Stimulated activated CD4-positive, alpha-beta T cell treated with anti-CD3 and anti-CD28 coated beads, Interleukin-2, amount 100 ng/mL, for 48 hours (primary cell): ENCODE results near the gene FBXL13.
"Not testable (repeated sequence)": the region's sequence is repeated elsewhere in the genome, so short reads cannot be mapped to it uniquely, and the experiment has no call there.

Source experiments
- DNase-seq, 2 donors: peaks; one replicate each; pipeline ENCODE4 v3.0.0-alpha.2; 2020

The FBXL13 gene

DNA sequence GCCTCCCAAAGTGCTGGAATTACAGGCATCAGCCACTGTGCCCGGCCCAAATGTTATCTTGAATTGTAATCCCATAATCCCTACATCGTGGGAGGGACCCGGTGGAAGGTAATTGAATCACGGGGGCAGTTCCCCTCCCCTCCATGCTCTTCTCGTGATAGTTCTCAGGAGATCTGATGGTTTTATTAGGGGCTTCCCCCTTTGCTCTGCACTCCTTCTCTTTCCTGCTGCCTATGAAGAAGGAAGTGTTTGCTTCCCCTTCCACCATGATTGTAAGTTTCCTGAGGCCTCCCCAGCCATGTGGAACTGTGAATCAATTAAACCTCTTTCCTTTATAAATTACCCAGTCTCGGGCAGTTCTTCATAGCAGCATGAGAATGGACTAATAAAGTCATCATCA lies 3.6 kb upstream of the FBXL13 start:
- DNase-seq: not testable (repeated sequence)

DNA sequence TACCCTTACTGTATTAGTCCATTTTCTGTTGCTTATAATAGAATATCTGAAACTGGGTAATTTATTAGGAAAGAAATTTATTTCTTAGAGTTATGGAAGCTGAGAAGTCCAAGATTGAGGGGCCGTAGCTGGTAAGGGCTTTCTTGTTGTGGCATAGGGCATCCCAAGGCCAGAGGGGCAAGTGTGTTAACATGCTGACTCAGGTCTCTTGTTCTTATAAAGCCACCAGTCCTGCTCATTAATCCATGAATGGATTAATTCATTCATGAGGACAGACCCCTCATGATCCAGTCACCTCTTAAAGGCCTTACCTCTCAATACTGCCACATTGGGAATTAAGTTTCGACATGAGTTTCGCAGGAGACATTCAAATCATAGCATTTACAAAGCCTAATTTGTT lies 2.7 kb upstream of the FBXL13 start:
- DNase-seq: no peak

DNA sequence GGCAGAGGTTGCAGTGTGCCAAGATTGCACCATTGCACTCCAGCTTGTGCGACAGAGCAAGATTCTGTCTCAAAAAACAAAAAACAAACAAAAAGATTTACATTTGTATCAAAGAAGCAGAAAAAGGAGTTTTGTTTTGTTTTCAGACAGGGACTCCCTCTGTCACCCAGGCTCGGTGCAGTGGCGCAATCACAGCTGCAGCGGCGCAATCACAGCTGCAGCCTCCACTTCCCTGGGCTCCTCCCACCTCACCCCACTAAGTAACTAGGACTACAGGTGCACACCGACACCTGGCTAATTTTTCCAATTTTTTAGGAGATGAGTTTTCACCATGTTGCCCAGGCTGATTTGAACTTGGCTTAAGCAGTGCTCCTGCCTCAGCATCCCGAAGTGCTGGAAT lies 2.2 kb upstream of the FBXL13 start:
- DNase-seq: no peak

DNA sequence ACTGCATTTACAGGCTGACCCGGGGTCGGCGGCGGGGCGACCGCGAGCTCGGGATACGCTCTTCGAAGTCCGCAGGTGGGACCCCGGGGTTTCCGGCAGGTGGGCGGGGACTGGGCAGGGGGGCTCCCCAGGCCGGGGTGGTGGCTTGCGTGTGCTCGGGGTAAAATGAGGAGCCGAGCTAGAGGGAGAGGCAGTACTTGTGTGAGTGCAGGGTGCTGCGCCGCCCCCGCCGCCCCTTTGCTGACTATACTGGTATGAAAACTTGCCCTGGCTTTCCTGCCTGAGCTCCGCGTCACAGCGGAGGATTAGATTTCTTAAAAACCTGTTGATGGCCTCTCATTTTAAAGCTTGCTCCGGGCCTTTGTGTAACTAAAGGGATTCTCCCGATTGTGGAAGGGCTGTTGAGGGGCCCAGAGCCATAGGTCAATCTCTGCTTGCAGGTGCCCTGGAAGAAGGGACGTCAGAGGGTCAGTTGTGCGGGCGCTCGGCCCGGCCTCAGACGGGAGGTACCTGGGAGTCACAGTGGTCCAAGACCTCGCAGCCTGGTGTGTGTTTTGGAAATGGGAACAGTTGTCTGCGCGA lies 832 bp upstream of the FBXL13 start:
- peak; percentile 53 to 63 for DNase-seq

DNA sequence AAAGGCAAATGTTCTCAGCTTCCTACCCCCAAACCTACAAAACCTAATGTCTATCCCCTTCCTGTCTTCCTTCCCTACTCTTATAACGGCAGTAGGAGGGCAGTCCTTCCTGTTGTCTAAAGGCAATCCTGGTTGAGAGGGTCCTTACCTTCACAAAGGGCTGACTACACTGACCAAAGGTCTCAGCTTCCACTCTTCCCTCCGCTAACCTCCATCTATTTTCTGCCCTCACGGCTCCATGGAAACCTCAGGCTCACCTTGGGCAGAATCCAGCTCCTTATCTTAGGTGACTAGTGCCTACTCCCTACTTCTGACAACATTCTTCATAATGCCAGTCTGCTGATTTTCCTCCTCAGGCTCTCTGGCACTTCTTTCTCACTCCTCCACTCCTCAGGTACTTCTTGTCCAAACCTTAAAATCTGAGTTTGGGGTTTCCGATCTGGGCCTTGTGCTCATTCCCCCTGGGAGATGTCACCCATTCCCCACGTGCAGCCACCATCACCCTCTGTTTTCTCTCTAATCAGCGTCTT lies 542 bp downstream of the FBXL13 start:
- DNase-seq: no peak

DNA sequence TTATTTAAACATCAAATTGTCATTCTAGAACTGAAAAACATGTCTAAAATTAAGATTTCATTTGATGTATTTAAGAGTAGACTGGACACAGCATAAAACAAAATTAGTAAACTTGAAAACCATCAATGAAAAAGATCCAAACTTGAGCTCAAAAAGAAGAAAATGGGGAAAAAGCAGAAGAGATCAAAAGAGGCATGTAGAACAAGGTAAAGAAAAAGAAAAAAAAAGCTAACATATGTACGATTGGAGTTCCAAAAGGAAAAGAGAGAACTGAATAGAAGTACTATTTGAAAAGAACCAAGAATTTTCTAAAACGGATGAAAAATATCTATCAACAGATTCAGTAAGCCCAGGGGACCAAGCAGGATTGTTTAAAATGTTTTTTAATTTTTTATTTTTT lies 3.6 kb downstream of the FBXL13 start:
- DNase-seq: no peak

DNA sequence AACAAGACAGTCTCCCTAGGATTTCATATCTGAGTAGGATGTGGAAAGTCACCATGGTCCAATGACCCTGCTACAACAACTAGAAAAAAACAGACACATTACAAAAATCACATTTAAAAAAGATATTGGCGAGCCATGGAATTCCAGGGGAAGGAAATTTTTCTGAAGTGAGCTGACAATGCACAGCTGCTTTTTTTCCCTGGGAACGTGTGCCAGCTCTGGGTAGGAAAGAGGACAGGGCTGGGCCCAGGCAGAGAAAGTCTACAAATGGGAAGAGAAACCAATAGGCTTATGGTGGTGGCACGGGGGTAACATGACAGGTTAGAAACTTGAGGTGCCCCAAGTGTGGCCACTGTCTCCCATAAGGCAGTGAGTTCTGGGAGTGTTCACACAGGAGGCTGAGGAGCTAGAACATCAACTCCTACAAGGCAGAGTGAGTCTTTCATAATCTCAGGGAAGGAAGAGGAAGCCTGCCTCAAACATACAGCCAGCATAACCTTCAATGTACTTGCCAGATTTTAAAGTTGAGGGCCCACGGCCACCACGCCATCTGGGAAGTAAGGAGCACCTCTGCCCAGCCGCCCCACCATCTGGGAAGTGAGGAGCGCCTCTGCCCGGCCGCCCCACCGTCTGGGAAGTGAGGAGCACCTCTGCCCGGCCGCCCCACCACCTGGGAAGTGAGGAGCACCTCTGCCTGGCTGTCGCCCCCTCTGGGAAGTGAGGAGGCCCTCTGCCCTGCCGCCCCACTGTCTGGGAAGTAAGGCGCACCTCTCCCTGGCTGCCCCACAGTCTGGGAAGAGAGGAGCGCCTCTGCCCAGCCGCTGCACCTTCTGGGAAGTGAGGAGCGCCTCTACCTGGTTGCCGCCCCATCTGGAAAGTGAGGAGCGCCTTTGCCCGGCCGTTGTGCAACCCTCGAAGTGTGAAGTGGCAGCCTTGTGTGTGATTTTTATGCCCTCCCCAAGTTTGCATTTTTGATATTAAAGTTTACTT lies 5.9 kb downstream of the FBXL13 start:
- no peak for DNase-seq

DNA sequence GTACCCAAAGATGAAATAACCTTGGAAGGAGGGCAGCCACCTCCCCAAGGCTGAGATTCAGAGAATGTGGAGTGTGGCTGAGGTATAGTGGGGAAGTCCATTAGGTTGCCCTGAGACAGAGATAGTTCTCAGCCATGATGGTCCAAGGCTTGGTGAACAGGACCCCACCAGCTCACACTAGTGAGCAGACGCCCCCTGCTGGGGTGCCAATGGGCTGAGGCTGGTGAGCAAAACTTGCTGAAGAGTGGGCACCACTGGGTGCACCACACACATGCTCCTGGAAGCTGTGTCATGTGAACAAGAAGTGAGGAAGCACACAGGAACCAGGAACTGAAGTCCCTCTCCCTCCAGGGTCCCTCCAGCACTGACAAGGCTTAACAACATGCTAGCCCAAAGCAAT lies 8.9 kb downstream of the FBXL13 start:
- DNase-seq: peak; percentile 21 to 42

DNA sequence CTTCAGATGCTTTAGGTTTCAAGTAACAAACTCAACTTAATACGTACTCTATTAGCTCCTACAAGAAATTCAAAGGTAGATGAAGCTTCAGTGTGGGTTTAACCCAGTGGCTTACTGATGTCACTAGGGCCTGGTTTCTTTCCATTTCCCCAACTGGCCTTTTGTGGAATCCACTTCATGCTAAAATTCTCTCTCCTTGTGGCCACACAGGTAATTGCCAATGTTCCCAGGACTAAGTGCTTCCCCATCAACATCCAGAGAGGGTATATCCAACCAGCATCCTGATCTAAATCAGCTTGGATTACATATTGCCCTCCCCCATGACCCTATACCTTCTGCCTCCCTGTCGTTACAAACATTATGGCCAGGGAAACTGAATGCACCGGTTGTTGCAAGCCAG lies 10.7 kb downstream of the FBXL13 start:
- DNase-seq: no peak

DNA sequence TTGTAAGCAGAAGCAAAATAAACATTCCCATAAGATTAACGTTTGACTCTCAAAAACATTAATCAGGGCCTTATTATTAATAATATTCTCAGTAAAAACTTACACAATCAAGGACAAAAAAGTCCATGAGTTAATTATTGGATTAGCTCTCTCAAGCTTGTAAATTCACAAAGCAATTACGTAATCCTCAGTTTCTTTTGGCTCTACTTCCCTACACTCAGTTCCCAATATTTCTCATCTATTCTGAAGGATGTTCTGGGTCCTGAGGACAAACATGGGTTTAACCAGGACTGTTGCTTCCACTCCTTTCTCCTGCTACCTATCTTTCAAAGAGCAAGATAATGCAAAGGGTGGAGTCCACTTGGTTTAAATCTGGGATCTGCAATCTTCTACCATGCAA lies 15.1 kb downstream of the FBXL13 start:
- DNase-seq: no peak

DNA sequence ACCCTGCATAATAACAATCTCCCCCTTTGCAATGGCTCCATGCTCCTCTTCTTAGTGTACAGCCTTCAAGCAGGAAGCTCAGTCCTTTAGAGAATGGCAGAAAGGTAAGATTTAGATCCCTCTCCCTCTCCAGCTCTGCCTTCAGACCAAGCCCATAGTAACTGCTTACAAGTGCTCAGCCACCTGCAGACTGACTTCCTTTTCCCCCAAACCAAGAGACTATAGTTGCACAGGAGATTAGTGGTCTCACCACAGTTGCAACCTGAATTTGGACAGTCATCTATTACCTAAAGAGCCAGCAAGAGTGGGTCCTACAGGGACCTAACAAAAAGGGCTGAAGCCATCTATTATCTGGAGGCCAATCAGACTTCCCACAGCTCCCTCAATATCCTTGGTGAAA lies 16.5 kb downstream of the FBXL13 start:
- no peak for DNase-seq

DNA sequence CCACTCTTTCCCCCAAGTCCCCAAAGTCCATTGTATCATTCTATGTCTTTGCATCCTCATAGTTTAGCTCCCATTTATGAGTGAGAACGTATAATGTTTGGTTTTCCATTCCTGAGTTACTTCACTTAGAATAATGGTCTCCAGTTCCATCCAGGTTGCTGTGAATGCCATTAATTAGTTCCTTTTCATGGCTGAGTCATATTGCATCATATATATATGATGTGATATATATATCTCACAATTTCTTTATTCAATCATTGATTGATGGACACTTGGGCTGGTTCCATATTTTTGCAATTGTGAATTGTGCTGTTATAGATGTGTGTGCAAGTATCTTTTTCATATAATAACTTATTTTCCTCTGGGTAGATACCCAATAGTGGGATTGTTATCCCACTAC lies 18.6 kb downstream of the FBXL13 start:
- not testable (repeated sequence) for DNase-seq

DNA sequence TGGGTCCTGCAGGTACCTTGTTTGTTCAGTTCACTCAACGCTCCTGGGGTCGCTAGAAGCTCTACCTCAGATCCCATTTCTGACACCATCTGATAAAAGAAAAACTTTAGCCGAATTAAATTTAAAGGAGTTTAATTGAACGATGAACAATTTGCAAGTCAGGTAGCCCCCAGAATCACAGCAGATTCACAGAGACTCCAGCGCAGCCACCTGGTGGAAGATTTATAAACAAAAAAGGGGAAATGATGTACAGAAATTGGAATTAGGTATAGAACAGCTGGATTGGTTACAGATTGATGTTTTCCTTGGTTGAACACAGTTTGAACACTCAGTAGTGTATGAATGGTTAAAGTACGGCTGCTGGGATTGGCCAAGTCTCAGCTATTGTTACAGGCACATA lies 23.1 kb downstream of the FBXL13 start:
- DNase-seq: no peak

DNA sequence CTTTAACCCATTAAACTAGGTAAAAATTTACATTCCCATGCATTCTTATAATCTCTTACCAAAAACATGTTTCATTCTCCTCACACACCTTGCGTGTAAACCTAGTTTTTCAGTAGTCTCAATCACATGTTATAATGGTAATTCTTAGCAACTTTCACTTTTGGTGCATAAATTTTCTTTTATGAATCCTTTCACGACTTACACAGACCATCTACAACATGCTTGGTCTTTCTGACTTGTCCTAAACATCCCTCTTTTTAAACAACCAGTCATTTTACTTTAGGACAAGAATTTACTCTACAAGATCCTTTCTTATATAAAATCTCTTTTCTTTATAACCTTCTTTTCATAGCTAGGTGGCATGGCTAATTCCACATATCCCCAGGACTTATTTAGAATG lies 25.8 kb downstream of the FBXL13 start:
- no peak for DNase-seq

DNA sequence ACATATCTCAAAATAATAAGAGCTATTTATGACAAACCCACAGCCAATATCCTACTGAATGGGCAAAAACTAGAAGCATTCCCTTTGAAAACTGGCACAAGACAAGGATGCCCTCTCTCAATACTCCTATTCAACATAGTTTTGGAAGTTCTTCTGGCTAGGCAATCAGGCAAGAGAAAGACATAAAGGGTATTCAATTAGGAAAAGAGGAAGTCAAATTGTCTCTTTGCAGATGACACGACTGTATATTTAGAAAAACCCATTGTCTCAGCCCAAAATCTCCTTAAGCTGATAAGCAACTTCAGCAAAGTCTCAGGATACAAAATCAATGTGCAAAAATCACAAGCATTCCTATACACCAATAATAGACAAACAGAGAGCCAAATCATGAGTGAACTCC lies 32.8 kb downstream of the FBXL13 start:
- not testable (repeated sequence) for DNase-seq

DNA sequence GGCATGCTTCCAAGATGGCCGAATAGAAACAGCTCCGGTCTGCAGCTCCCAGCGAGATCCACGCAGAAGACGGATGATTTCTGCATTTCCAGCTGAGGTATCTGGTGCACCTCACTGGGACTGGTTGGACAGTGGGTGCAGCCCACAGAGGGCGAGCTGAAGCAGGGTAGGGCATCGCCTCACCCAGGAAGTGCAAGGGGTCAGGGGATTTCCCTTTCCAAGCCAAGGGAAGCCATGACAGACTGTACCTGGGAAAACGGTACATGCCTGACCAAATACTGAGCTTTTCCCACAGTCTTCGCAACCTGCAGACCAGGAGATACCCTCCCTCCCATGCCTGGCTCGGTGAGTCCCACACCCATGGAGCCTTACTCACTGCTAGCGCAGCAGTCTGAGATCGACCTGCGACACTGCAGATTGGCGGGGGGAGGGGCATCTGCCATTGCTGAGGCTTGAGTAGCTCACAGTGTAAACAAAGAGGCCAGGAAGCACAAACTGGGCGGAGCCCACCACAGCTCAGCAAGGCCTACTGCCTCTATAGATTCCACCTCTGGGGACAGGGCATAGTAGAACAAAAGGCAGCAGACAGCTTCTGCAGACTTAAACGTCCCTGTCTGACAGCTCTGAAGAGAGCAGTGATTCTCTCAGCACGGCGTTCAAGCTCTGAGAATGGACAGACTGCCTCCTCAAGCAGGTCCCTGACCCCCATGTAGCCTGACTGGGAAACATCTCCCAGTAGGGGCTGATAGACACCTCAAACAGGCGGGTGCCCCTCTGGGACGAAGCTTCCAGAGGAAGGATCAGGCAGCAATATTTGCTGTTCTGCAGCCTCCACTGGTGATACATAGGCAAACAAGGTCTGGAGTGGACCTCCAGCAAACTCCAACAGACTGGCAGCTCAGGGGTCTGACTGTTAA lies 36.5 kb downstream of the FBXL13 start:
- DNase-seq: not testable (repeated sequence)

DNA sequence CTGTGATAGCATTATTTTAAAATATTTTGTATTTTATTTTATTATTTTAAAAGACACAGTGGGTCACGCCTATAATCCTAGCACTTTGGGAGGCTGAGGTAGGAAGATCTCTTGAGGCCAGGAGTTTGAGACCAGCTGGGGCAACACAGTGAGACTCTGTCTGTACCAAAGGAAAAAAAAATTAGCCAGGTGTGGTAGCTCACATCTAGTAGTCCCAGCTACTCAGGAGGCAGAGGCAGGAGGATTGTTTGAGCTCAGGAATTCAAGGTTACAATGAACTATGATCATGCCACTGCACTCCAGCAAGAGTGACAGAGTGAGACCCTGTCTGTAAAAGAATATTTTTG lies 37.1 kb downstream of the FBXL13 start:
- DNase-seq: no peak

DNA sequence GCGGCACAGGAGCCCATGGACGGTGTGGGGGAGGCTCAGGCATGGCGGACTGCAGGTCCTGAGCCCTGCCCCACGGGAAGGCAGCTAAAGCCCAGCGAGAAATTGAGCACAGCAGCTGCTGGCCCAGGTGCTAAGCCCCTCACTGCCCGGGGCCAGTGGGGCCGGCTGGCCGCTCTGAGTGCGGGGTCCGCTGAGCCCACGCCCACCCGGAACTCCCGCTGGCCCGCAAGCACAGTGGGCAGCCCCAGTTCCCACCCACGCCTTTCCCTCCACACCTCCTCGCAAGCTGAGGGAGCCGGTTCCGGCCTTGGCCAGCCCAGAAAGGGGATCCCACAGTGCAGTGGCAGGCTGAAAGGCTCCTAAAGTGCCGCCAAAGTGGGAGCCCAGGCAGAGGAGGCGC lies 40.3 kb downstream of the FBXL13 start:
- not testable (repeated sequence) for DNase-seq

DNA sequence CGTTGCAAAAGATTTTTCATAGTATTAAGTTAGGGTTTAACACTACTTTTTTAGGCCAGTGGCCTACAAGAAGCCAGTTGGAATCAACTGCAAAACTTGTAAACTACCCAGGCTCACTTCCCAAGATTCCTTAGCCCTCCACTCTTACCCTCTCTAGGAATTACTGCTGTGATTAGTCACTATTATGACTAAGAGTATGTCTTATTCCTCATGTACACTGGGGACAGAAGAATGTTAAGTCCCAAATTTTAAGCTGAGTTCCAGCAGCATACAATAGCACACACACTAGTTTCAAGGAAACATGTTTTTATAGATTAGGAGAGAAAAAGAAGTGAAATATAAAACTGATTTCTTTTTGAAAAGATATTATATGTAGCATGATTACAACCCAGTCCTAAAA lies 42.8 kb downstream of the FBXL13 start:
- DNase-seq: no peak

DNA sequence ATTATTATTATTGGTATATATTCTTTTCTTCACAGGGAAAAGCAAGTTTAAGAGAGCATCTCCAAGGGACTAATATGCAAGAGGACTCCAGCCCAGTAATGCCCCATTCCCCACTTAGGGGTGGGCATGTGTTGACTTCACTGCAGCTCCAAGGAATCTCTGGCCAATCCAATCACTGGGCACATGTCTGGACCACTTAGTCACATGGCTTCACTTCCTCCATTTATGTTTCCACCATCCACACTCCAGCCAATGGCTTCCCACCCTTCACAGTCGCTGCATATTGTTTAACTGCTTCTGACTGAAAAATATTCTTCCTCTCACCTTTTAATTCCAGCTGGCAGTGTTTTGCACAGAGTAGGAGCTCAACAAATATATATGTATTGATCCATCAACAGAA lies 43.6 kb downstream of the FBXL13 start:
- no peak for DNase-seq

DNA sequence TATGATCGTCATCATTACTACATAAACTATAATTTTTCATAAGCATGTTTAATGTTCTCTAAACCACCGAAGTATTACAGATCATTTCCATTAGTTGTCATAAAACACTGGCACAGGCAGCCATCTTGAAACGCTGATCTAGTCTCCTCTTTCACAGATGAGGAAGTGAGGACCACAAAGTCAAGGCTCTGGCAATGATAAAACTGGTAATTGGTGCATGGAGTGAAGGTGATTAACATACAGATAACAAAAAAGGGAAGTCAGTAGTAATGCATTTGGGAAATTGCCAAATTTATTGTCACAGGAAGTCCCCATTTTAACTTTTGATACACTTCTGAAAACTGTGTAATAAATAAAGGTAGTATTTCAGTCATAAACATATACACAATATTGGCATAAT lies 49.3 kb downstream of the FBXL13 start:
- DNase-seq: no peak

DNA sequence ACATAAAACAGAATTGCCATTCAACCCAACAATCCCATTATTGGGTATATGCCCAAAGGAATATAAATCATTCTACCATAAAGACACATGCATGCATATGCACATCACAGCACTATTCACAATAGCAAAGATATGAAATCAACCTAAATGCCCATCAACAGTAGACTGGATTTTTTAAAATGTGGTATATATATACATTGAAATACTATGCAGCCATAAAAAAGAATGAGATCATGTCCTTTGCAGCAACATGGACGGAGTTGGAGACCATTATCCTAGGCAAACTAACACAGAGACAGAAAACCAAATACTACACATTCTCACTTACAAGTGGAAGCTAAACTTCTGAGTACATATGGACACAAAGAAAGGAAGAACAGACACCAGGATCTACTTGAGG lies 51.0 kb downstream of the FBXL13 start:
- DNase-seq: not testable (repeated sequence)

DNA sequence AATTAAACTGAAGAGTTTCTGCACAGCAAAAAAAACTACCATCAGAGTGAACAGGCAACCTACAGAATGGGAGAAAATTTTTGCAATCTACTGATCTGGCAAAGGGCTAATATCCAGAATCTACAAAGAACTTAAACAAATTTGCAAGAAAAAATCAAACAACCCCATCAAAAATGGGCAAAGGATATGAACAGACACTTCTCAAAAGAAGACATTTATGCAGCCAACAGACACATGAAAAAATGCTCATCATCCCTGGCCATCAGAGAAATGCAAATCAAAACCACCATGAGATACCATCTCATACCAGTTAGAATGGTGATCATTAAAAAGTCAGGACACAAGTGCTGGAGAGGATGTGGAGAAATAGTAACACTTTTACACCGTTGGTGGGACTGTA lies 53.1 kb downstream of the FBXL13 start:
- DNase-seq: not testable (repeated sequence)
